Endothelial cell of umbilical vein (primary cell): ENCODE data around the gene KLHL1. TPM values are rescaled to one million over a fixed set of nuclear protein-coding genes. Genes with fewer than 3 reads are reported as not detected.

ENCODE experiments used
- BruUV-seq: library from RNA; stranded (reverse); fragments of 400-500 nt; replicated peaks from 2 replicates; lab custom pipeline; 2021; lab: Mats Ljungman, UMichigan
- CTCF ChIA-PET: fragments of 300-600, 350-600 bp; sonication (Branson Sonifier 250); formaldehyde crosslinking; loops from one replicate; lab custom pipeline; 2021; ENCODE audit warnings: antibody characterized with exemption, inconsistent platforms; lab: Charles Lee
- POLR2A ChIA-PET: fragments of 300-600, 350-600 bp; sonication (Branson Sonifier 250); formaldehyde crosslinking; loops from one replicate; lab custom pipeline; 2021; ENCODE audit warnings: antibody characterized with exemption, inconsistent platforms; lab: Charles Lee
- DNase-seq: peaks from one replicate; pipeline ENCODE4 v3.0.0-alpha.2; 2011; ENCODE audit warnings: low read depth, low spot score
- FAIRE-seq: peaks from 2 replicates; lab custom pipeline; 2011; peaks lifted over from hg19 to GRCh38; lab: Jason Lieb, UNC
- H2AFZ ChIP-seq: 2 replicates; pipeline ENCODE4 v1.6.0; 2012; ENCODE audit warnings: low read depth, low read length, control low read depth, inconsistent platforms
- H3K27ac ChIP-seq: 2 replicates; pipeline ENCODE4 v1.5.1; 2011; ENCODE audit warnings: low read depth, mild to moderate bottlenecking, control low read depth, low read length, moderate library complexity; ENCODE audit not compliant: insufficient read depth
- H3K27me3 ChIP-seq, 2 experiments: 2 replicates each; pipeline versions ENCODE4 v1.6.0 to v1.6.1; 2011; ENCODE audit warnings: low read length in 2 of 2, mixed read lengths in 1 of 2; ENCODE audit not compliant: control insufficient read depth in 2 of 2, insufficient read depth in 2 of 2
- H3K36me3 ChIP-seq, 2 experiments: 2 replicates in 1 of 2; 3 replicates in 1 of 2; pipeline ENCODE4 v1.5.1; 2011; ENCODE audit warnings: low read length in 2 of 2, mild to moderate bottlenecking in 1 of 2, moderate library complexity in 1 of 2; ENCODE audit not compliant: control insufficient read depth in 2 of 2, insufficient read depth in 2 of 2; ENCODE audit errors: extremely low read depth in 1 of 2
- H3K4me1 ChIP-seq: 3 replicates; pipeline ENCODE4 v1.5.1; 2011; ENCODE audit warnings: mild to moderate bottlenecking, low read length; ENCODE audit not compliant: control insufficient read depth, insufficient read depth; ENCODE audit errors: extremely low read depth
- H3K4me2 ChIP-seq: 2 replicates; pipeline ENCODE4 v1.6.1; 2011; ENCODE audit warnings: low read length, control low read depth, mixed read lengths; ENCODE audit not compliant: insufficient read depth
- H3K4me3 ChIP-seq, 3 experiments: fragments of 200-600 bp in 1 of 3; sonication (generic), shearing (Covaris generic) in 1 of 3; replicated peaks in 1 of 3; 2 replicates each; pipeline ENCODE4 v1.5.1; 2011 to 2016; ENCODE audit warnings: control low read depth in 3 of 3, low read length in 3 of 3, mild to moderate bottlenecking in 2 of 3, inconsistent platforms in 1 of 3, low read depth in 1 of 3, moderate library complexity in 1 of 3; ENCODE audit not compliant: insufficient read depth in 1 of 3
- H3K79me2 ChIP-seq: 2 replicates; pipeline ENCODE4 v1.6.0; 2012; ENCODE audit warnings: low read length, inconsistent platforms; ENCODE audit not compliant: control insufficient read depth, insufficient read depth
- H3K9ac ChIP-seq: replicated peaks from 2 replicates; pipeline ENCODE3; 2011; ENCODE audit warnings: low read length, control low read depth; ENCODE audit not compliant: insufficient read depth; ENCODE audit errors: extremely low read depth
- H3K9me1 ChIP-seq: replicated peaks from 3 replicates; pipeline ENCODE4 v1.6.0; 2011; ENCODE audit warnings: mild to moderate bottlenecking, low read length; ENCODE audit not compliant: control insufficient read depth, insufficient read depth; ENCODE audit errors: extremely low read depth
- H3K9me3 ChIP-seq: replicated peaks from 2 replicates; pipeline ENCODE4 v1.5.1; 2012; ENCODE audit warnings: low read length, inconsistent platforms; ENCODE audit not compliant: control insufficient read depth, insufficient read depth
- H4K20me1 ChIP-seq: replicated peaks from 2 replicates; pipeline ENCODE3; 2011; ENCODE audit warnings: mild to moderate bottlenecking, low read length; ENCODE audit not compliant: control insufficient read depth, insufficient read depth; ENCODE audit errors: extremely low read depth
- EZH2 ChIP-seq: IDR thresholded peaks from 2 replicates; pipeline ENCODE4 v1.6.1; 2012; ENCODE audit warnings: borderline replicate concordance, low read depth, mild to moderate bottlenecking, moderate library complexity, low read length, inconsistent platforms; ENCODE audit not compliant: severe bottlenecking
- FOS ChIP-seq: IDR thresholded peaks from 2 replicates; pipeline ENCODE4 v1.6.1; 2011; ENCODE audit warnings: mild to moderate bottlenecking, low read length, moderate library complexity, borderline replicate concordance; ENCODE audit not compliant: insufficient read depth
- GATA2 ChIP-seq: IDR thresholded peaks from 2 replicates; pipeline ENCODE4 v1.7.0; 2011; ENCODE audit warnings: low read depth, mild to moderate bottlenecking, moderate library complexity, mixed read lengths, low read length; ENCODE audit not compliant: insufficient read length, insufficient read depth
- JUN ChIP-seq: IDR thresholded peaks from 2 replicates; pipeline ENCODE4 v1.6.1; 2011; ENCODE audit warnings: borderline replicate concordance, low read depth; ENCODE audit not compliant: insufficient read length, insufficient read depth
- MYC ChIP-seq: IDR thresholded peaks from one replicate; pipeline ENCODE4 v1.6.1; 2011; ENCODE audit warnings: mild to moderate bottlenecking, low read depth, low read length
- POLR2A ChIP-seq: IDR thresholded peaks from 2 replicates; pipeline ENCODE4 v1.6.1; 2012; ENCODE audit warnings: low read depth, mild to moderate bottlenecking, control low read depth, low read length
- POLR2AphosphoS5 ChIP-seq: IDR thresholded peaks from 2 replicates; pipeline ENCODE4 v1.6.1; 2012; ENCODE audit warnings: low read depth, mild to moderate bottlenecking, control low read depth, low read length, moderate library complexity; ENCODE audit not compliant: insufficient read depth
- dilution Hi-C: fragments of 300-500 bp; cut with MboI; formaldehyde crosslinking; loops from one replicate; pipeline ENCODE4 v1.15.0; 2019; ENCODE audit warnings: low sequenced_read_pairs; ENCODE audit not compliant: extremely low pct_ligation_motif_present
- intact Hi-C: fragments of 100-400 bp; cut with micrococcal nuclease; formaldehyde crosslinking; loops from one replicate; pipeline ENCODE4 v1.10.0; 2022
- polyA plus RNA-seq, 4 experiments: library from polyadenylated mRNA; depleted of rRNA in 3 of 4; stranded (reverse) in 3 of 4; unstranded in 1 of 4; fragments of >200 nt; gene quantifications; 2 replicates each; pipeline versions ENCODE4 v1.2.1 to v1.2.3, GENCODE V29; 2011 to 2012; ENCODE audit warnings: missing spikeins in 1 of 4
- total RNA-seq: library from RNA; stranded (reverse); gene quantifications from 2 replicates; pipeline ENCODE4 v1.2.3, GENCODE V29; 2021
- TF ChIP-seq, protein P1 (sequence below), 2 donors: IDR thresholded peaks; 1 replicate in 1 of 2; 2 replicates in 1 of 2; pipeline ENCODE4 v1.5.1; 2011; ENCODE audit warnings: low read length in 2 of 2, mild to moderate bottlenecking in 2 of 2, moderate library complexity in 2 of 2, control low read depth in 1 of 2, inconsistent platforms in 1 of 2, low read depth in 1 of 2; ENCODE audit not compliant: insufficient read depth in 1 of 2; ENCODE audit errors: extremely low read depth in 1 of 2
- TF ChIP-seq, protein P2 (sequence below): IDR thresholded peaks from 2 replicates; pipeline ENCODE4 v1.6.1; 2011; ENCODE audit not compliant: insufficient read depth, insufficient read length

The KLHL1 gene
- total and polyA plus RNA-seq, 2 donors (not counting 3 experiments of a cell fraction or from before 2014, with no cell fraction given): not detected

DNA sequence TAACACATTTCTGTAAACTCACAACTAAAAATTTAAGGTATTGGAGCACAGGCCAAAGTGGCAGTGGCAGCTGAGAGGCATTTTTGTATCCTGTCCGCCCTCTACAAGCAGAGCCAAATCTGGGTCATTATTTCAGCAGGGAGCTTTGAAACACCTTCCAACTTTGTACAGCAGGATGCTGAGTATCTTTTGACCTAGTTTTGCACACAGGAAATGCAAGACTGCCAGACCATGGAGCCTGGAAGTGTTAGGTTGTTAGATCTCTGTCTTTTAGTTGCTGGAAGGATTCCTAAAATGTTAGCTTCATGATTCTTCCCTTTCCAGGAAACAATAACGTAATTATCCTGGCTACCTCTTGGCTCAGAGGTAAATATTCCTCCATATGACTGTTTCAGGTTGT is 149.2 kb downstream of the KLHL1 start:
- Histone ChIP-seq H3K9me3 (no peaks in the 10 kb centered on the region), H3K27ac (no peak overlapping the region), H3K4me2 (no peak overlapping the region), H3K9ac (no peak overlapping the region), H3K9me1 (no peaks in the 10 kb centered on the region), H3K4me1 (no peaks in the 10 kb centered on the region), H3K79me2 (no peaks in the 10 kb centered on the region), H3K27me3 (no peaks in the 10 kb centered on the region), H3K36me3 (no peaks in the 10 kb centered on the region), H4K20me1 (no peaks in the 10 kb centered on the region), H3K4me3 (no peak overlapping the region), H2AFZ (peak overlapping the region; percentile 44)
- no TSS peak for BruUV-seq
- DNase-seq: no peak
- FAIRE-seq: no peak
- no peak for TF ChIP-seq FOS
- no peak for TF ChIP-seq JUN
- POLR2A ChIA-PET: no interaction called here
- intact Hi-C loops: no loop called here
- dilution Hi-C loops: no loop called here
- CTCF ChIA-PET: no interaction called here

DNA sequence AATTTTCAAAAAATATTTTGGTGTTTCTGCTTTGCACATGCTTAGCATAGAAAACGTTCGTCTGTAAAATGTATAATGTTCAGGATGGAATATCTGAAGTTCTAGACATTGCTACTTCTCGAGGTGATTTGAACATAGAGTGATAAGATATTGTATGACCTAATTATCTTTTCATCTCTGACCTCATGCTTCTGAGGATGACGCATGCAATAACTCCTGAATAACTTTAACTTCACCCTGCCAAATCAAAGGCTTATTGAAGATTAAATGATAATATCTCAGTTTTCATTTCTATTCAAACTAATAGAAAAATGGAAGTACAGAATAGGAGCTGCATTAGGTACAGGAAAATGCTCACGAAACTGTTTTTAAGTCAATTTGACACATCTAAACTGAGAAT is 151.4 kb downstream of the KLHL1 start:
- H3K79me2 ChIP-seq: no peaks in the 10 kb centered on the region
- no peak for FAIRE-seq
- no peak for DNase-seq
- H4K20me1 ChIP-seq: no peaks in the 10 kb centered on the region
- no peak overlapping the region for H3K27ac ChIP-seq
- TF ChIP-seq, protein P1, sequence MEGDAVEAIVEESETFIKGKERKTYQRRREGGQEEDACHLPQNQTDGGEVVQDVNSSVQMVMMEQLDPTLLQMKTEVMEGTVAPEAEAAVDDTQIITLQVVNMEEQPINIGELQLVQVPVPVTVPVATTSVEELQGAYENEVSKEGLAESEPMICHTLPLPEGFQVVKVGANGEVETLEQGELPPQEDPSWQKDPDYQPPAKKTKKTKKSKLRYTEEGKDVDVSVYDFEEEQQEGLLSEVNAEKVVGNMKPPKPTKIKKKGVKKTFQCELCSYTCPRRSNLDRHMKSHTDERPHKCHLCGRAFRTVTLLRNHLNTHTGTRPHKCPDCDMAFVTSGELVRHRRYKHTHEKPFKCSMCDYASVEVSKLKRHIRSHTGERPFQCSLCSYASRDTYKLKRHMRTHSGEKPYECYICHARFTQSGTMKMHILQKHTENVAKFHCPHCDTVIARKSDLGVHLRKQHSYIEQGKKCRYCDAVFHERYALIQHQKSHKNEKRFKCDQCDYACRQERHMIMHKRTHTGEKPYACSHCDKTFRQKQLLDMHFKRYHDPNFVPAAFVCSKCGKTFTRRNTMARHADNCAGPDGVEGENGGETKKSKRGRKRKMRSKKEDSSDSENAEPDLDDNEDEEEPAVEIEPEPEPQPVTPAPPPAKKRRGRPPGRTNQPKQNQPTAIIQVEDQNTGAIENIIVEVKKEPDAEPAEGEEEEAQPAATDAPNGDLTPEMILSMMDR (IDR thresholded peaks at IDR 0.05; ENCODE audit: extremely low read depth in 1 of 2, insufficient read depth in 1 of 2, low read depth in 1 of 2, low read length in 2 of 2): no peak
- TF ChIP-seq, protein P2, sequence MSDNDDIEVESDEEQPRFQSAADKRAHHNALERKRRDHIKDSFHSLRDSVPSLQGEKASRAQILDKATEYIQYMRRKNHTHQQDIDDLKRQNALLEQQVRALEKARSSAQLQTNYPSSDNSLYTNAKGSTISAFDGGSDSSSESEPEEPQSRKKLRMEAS: no peak
- TF ChIP-seq JUN (no peak), MYC (no peak), POLR2AphosphoS5 (no peak), POLR2A (no peak), FOS (no peak), EZH2 (no peak), GATA2 (no peak)
- no peaks in the 10 kb centered on the region for H3K36me3 ChIP-seq
- ChIA-PET CTCF (no interaction called here), POLR2A (no interaction called here)
- H3K4me3 ChIP-seq: no peak overlapping the region
- H2AFZ ChIP-seq: no peak overlapping the region
- no peaks in the 10 kb centered on the region for H3K4me1 ChIP-seq
- BruUV-seq: no TSS peak
- intact Hi-C loops: no loop called here
- H3K9me3 ChIP-seq: no peaks in the 10 kb centered on the region
- dilution Hi-C loops: no loop called here
- H3K4me2 ChIP-seq: no peak overlapping the region
- no peak overlapping the region for H3K9ac ChIP-seq
- no peaks in the 10 kb centered on the region for H3K9me1 ChIP-seq
- H3K27me3 ChIP-seq: no peaks in the 10 kb centered on the region
